Measurements from ENCODE around the gene TRIM71. TPM values are rescaled to one million over a fixed set of nuclear protein-coding genes. Genes with fewer than 3 reads are reported as not detected.

TRIM71 gene
- total RNA-seq, 1 experiment from 2014 or later: 0.17 TPM

DNA sequence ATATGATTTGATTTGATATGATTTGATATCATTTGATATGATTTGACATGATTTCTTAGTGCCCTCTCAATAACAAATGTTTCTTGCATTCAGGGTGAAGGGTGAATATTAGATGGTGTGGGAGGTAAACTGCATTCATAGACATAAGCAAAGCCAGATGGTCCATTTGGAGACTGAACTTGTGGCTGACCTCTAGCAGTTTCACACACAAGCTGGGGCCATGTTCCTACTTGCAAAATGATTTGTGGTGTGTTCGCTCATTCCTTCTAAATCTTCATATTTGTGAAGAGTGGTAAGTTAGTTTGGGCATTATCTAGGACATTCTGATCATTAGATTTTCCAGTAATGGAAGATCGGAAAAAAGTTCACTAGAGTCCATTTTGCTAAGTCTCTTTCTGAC, 93.2 kb downstream of the TRIM71 start:
- no TSS peak for BruUV-seq (replicated peaks)
- Histone ChIP-seq H3K4me1 (ENCODE audit: control insufficient read depth in 1 of 2, insufficient read depth in 2 of 2, low read length in 2 of 2) (no peaks in the 10 kb centered on the region), H4K20me1 (ENCODE audit: insufficient read depth) (no peaks in the 10 kb centered on the region), H3K4me2 (ENCODE audit: low read length) (no peak overlapping the region), H3K9ac (ENCODE audit: low read length) (no peak overlapping the region), H3K4me3 (replicated peaks in 1 of 2; ENCODE audit: low read depth in 1 of 2, low read length in 2 of 2) (no peak overlapping the region), H3K9me2 (ENCODE audit: insufficient read depth) (no peaks in the 10 kb centered on the region), H3K27me3 (ENCODE audit: insufficient read depth, low read length) (no peaks in the 10 kb centered on the region), H2AFZ (ENCODE audit: low read depth, low read length, poor library complexity, severe bottlenecking) (no peak overlapping the region), H3K36me3 (ENCODE audit: control insufficient read depth in 1 of 2, insufficient read depth in 2 of 2, low read length in 2 of 2) (no peaks in the 10 kb centered on the region), H3K9me3 (ENCODE audit: control insufficient read depth in 1 of 2, insufficient read depth in 1 of 2, low read depth in 1 of 2, low read length in 2 of 2) (no peaks in the 10 kb centered on the region), H3K79me2 (ENCODE audit: insufficient read depth, low read length) (no peaks in the 10 kb centered on the region), H3K27ac (ENCODE audit: low read depth, low read length) (no peak overlapping the region)
- ChIA-PET CTCF (no interaction called here), POLR2A (no interaction called here), RAD21 (ENCODE audit: low non-redundant PET in 1 of 2, low total read pairs in 2 of 2, uncharacterized antibody in 2 of 2, unreplicated experiment in 2 of 2) (no interaction called here)
- TF ChIP-seq ZFX (IDR thresholded peaks at IDR 0.05): no peak
- intact Hi-C loops (cut with micrococcal nuclease): no loop called here
- DNase-seq (ENCODE audit: low read depth, low spot score) (no peak), ATAC-seq (no peak)

DNA sequence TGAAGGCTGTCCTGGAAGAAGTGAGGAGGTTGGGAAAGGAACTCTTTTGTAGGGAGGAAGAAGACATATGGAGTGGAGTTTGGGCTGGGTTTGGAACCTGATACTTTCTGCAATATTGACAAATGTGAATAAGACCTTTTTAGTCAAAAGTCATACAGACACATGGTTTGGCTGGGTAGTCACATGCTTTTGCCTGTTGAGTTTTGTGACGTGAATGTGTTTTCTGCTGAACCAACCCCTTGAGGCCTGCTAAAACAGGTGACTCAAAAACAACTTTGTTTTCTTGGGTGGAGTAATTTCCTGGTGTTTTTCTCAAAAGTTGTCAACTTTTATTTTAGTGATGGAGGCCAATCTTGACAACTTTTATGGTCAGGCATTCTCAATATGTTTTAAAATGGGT, 94.2 kb downstream of the TRIM71 start:
- intact Hi-C loops (cut with micrococcal nuclease): no loop called here
- BruUV-seq (replicated peaks): no TSS peak
- Histone ChIP-seq H3K27ac (ENCODE audit: low read depth, low read length) (no peak overlapping the region), H3K9me3 (ENCODE audit: control insufficient read depth in 1 of 2, insufficient read depth in 1 of 2, low read depth in 1 of 2, low read length in 2 of 2) (no peaks in the 10 kb centered on the region), H3K36me3 (ENCODE audit: control insufficient read depth in 1 of 2, insufficient read depth in 2 of 2, low read length in 2 of 2) (no peaks in the 10 kb centered on the region), H2AFZ (ENCODE audit: low read depth, low read length, poor library complexity, severe bottlenecking) (no peak overlapping the region), H3K4me3 (replicated peaks in 1 of 2; ENCODE audit: low read depth in 1 of 2, low read length in 2 of 2) (no peak overlapping the region), H4K20me1 (ENCODE audit: insufficient read depth) (no peaks in the 10 kb centered on the region), H3K79me2 (ENCODE audit: insufficient read depth, low read length) (no peaks in the 10 kb centered on the region), H3K9me2 (ENCODE audit: insufficient read depth) (no peaks in the 10 kb centered on the region), H3K9ac (ENCODE audit: low read length) (no peak overlapping the region), H3K4me2 (ENCODE audit: low read length) (no peak overlapping the region), H3K4me1 (ENCODE audit: control insufficient read depth in 1 of 2, insufficient read depth in 2 of 2, low read length in 2 of 2) (no peaks in the 10 kb centered on the region), H3K27me3 (ENCODE audit: insufficient read depth, low read length) (no peaks in the 10 kb centered on the region)
- ATAC-seq (no peak), DNase-seq (ENCODE audit: low read depth, low spot score) (no peak)
- TF ChIP-seq EZH2 (IDR thresholded peaks at IDR 0.05) (no peak), TCF7L2 (IDR thresholded peaks at IDR 0.05; ENCODE audit: borderline replicate concordance, extremely low read depth, insufficient read depth, insufficient read length) (no peak), ELF1 (IDR thresholded peaks at IDR 0.05; ENCODE audit: borderline replicate concordance, low read depth) (no peak), ZBTB33 (IDR thresholded peaks at IDR 0.05; ENCODE audit: extremely low read depth, insufficient replicate concordance, low read length) (no peak), CEBPB (IDR thresholded peaks at IDR 0.05; ENCODE audit: low read depth) (no peak), EGR1 (IDR thresholded peaks at IDR 0.05; ENCODE audit: low read depth) (no peak)
- POLR2A ChIA-PET: no interaction called here
- RAD21 ChIA-PET (ENCODE audit: low non-redundant PET in 1 of 2, low total read pairs in 2 of 2, uncharacterized antibody in 2 of 2, unreplicated experiment in 2 of 2): no interaction called here
- CTCF ChIA-PET: interaction anchor here (1.0 kb wide), 1 partner anchor 8 kb away, joined by 3 read pairs; no protein-coding TSS in a partner anchor

Measured in HCT116 (cell line).